Stimulated activated naive CD8-positive, alpha-beta T cell treated with anti-CD3 and anti-CD28 coated beads, Interleukin-15, Interleukin-2, amounts not matched to agents 100 U/mL and 50 U/mL, for 24 hours (primary cell): ENCODE measurements around the gene CLDN20.
"Not testable (repeated sequence)": the region's sequence is repeated elsewhere in the genome, so short reads cannot be mapped to it uniquely, and the experiment has no call there.

Source experiments
- ATAC-seq: fragments of 150-1000 bp; cut with Tn5 transposase; one replicate; pipeline ENCODE4 v1.10.0; 2021
- DNase-seq: peaks from one replicate; pipeline ENCODE4 v3.0.0; 2021

Gene CLDN20

GRCh38 chr6:155312950-155313349 is 49.1 kb downstream of the CLDN20 start:
- ATAC-seq, DNase-seq: not testable (repeated sequence)

GRCh38 chr6:155313602-155314091 is 49.8 kb downstream of the CLDN20 start:
- ATAC-seq (peak; percentile 11), DNase-seq (no peak)

GRCh38 chr6:155314092-155314772 is 50.4 kb downstream of the CLDN20 start, which contains the start of gene TFB1M:
Gene TFB1M, minus strand, starts transcription at chr6:155314484. Its CDS starts 56 bp downstream, at chr6:155314428.
- DNase-seq (peak; percentile 98), ATAC-seq (peak; percentile 99)

- ATAC-seq (peak; percentile 65), DNase-seq (peak; percentile 69)
Observed at GRCh38 chr6:155314773-155315515, 51.1 kb downstream of the CLDN20 start.

GRCh38 chr6:155315516-155315871 is 51.7 kb downstream of the CLDN20 start:
- no peak for ATAC-seq
- DNase-seq, result no peak

- ATAC-seq (no peak), DNase-seq (no peak)
Observed at GRCh38 chr6:155316419-155316818, 52.6 kb downstream of the CLDN20 start.

GRCh38 chr6:155317186-155317585 is 53.4 kb downstream of the CLDN20 start:
- ATAC-seq (no peak), DNase-seq (no peak)

GRCh38 chr6:155319902-155320301 is 56.1 kb downstream of the CLDN20 start:
- DNase-seq (no peak), ATAC-seq (no peak)

- DNase-seq (no peak), ATAC-seq (no peak)
Observed at GRCh38 chr6:155324172-155324571, 60.4 kb downstream of the CLDN20 start.

- DNase-seq (no peak), ATAC-seq (no peak)
Observed at GRCh38 chr6:155324993-155325392, 61.2 kb downstream of the CLDN20 start.

GRCh38 chr6:155325700-155326516 is 62.1 kb downstream of the CLDN20 start:
- ATAC-seq (no peak), DNase-seq (no peak)
